ENCODE measurements around the gene RHOC. TPM values are rescaled to one million over a fixed set of nuclear protein-coding genes. Genes with fewer than 3 reads are reported as not detected.
"Not testable (repeated sequence)": the region's sequence is repeated elsewhere in the genome, so short reads cannot be mapped to it uniquely, and the experiment has no call there.

Gene RHOC
- 10 to 100 TPM; 23.8 to 26.2 TPM for total RNA-seq

GRCh38 chr1:112706505-112707220, at the start of gene RHOC:
TSS of gene RHOC (minus strand) at chr1:112707127. CDS start at chr1:112703799, 3,328 bp downstream.
- peaks cover 12% of the 10 kb centered on the region for H3K27me3 Mint-ChIP-seq
- DNase-seq: peak; percentile 61
- H3K36me3 Mint-ChIP-seq: peaks cover 6% of the 10 kb centered on the region
- no peaks in the 10 kb centered on the region for H3K9me3 Mint-ChIP-seq
- peaks cover 49% of the 10 kb centered on the region for H3K4me1 Mint-ChIP-seq
- peak within 1 kb of the TSS; percentile 74 for H3K4me3 Mint-ChIP-seq
- H3K27ac Mint-ChIP-seq: no peak within 1 kb of the TSS

- no peaks in the 10 kb centered on the region for H3K4me1 Mint-ChIP-seq
- H3K4me3 Mint-ChIP-seq: no peak overlapping the region
- DNase-seq: no peak
- no peak overlapping the region for H3K27ac Mint-ChIP-seq
- H3K36me3 Mint-ChIP-seq: no peaks in the 10 kb centered on the region
- H3K27me3 Mint-ChIP-seq: peaks cover 52% of the 10 kb centered on the region
- H3K9me3 Mint-ChIP-seq: peaks cover 10% of the 10 kb centered on the region
These were observed 47.2 kb upstream of the RHOC start for GRCh38 chr1:112754116-112754628.

GRCh38 chr1:112748396-112748795, 41.5 kb upstream of the RHOC start:
- Mint-ChIP-seq H3K4me3 (no peak overlapping the region), H3K27me3 (peaks cover 64% of the 10 kb centered on the region), H3K27ac (no peak overlapping the region), H3K36me3 (peaks cover 3% of the 10 kb centered on the region), H3K9me3 (peaks cover 2% of the 10 kb centered on the region), H3K4me1 (peaks cover 3% of the 10 kb centered on the region)
- DNase-seq: no peak

- Mint-ChIP-seq H3K27me3 (peaks cover 84% of the 10 kb centered on the region), H3K36me3 (peaks cover 6% of the 10 kb centered on the region), H3K27ac (no peak overlapping the region), H3K4me1 (peaks cover 3% of the 10 kb centered on the region), H3K9me3 (peaks cover 6% of the 10 kb centered on the region), H3K4me3 (no peak overlapping the region)
- peak; percentile 8 for DNase-seq
These were observed 37.2 kb upstream of the RHOC start for GRCh38 chr1:112744009-112744578.

GRCh38 chr1:112743174-112744008, 36.5 kb upstream of the RHOC start:
- no peak overlapping the region for H3K4me3 Mint-ChIP-seq
- DNase-seq: no peak

GRCh38 chr1:112737573-112737972, 30.6 kb upstream of the RHOC start:
- no peak for DNase-seq
- no peak overlapping the region for H3K27ac Mint-ChIP-seq
- H3K36me3 Mint-ChIP-seq: no peaks in the 10 kb centered on the region
- H3K27me3 Mint-ChIP-seq: peaks cover 46% of the 10 kb centered on the region
- H3K4me1 Mint-ChIP-seq: peaks cover 11% of the 10 kb centered on the region
- no peak overlapping the region for H3K4me3 Mint-ChIP-seq
- peaks cover 9% of the 10 kb centered on the region for H3K9me3 Mint-ChIP-seq

More at GRCh38 chr1:112743174-112744008, 36.5 kb upstream of the RHOC start:
- Mint-ChIP-seq H3K36me3 (peaks cover 6% of the 10 kb centered on the region), H3K4me1 (peaks cover 3% of the 10 kb centered on the region), H3K27me3 (peaks cover 85% of the 10 kb centered on the region), H3K27ac (no peak overlapping the region), H3K9me3 (peaks cover 8% of the 10 kb centered on the region)

GRCh38 chr1:112735752-112736151, 28.8 kb upstream of the RHOC start:
- Mint-ChIP-seq H3K36me3 (no peaks in the 10 kb centered on the region), H3K27ac (no peak overlapping the region), H3K9me3 (peaks cover 7% of the 10 kb centered on the region), H3K4me3 (no peak overlapping the region), H3K27me3 (peaks cover 31% of the 10 kb centered on the region), H3K4me1 (peaks cover 11% of the 10 kb centered on the region)
- DNase-seq: no peak

GRCh38 chr1:112731451-112731850, 24.5 kb upstream of the RHOC start:
- H3K9me3 Mint-ChIP-seq: no peaks in the 10 kb centered on the region
- peaks cover 3% of the 10 kb centered on the region for H3K27me3 Mint-ChIP-seq
- H3K36me3 Mint-ChIP-seq: no peaks in the 10 kb centered on the region
- peaks cover 6% of the 10 kb centered on the region for H3K4me1 Mint-ChIP-seq
- no peak overlapping the region for H3K27ac Mint-ChIP-seq
- no peak overlapping the region for H3K4me3 Mint-ChIP-seq
- DNase-seq: no peak

GRCh38 chr1:112729909-112730308, 23.0 kb upstream of the RHOC start:
- Mint-ChIP-seq H3K27ac (no peak overlapping the region), H3K36me3 (no peaks in the 10 kb centered on the region), H3K9me3 (no peaks in the 10 kb centered on the region), H3K4me1 (no peaks in the 10 kb centered on the region), H3K27me3 (peaks cover 3% of the 10 kb centered on the region), H3K4me3 (no peak overlapping the region)
- DNase-seq: no peak

- not testable (repeated sequence) for H3K4me3 Mint-ChIP-seq, DNase-seq, H3K9me3 Mint-ChIP-seq, H3K4me1 Mint-ChIP-seq, H3K27ac Mint-ChIP-seq, H3K27me3 Mint-ChIP-seq, H3K36me3 Mint-ChIP-seq
These were observed 22.1 kb upstream of the RHOC start for GRCh38 chr1:112729011-112729410.

GRCh38 chr1:112728306-112728971, 21.5 kb upstream of the RHOC start:
- H3K27ac Mint-ChIP-seq, H3K4me1 Mint-ChIP-seq, H3K4me3 Mint-ChIP-seq, H3K27me3 Mint-ChIP-seq, H3K9me3 Mint-ChIP-seq, H3K36me3 Mint-ChIP-seq, DNase-seq: not testable (repeated sequence)

- H3K4me3 Mint-ChIP-seq: no peak overlapping the region
- H3K36me3 Mint-ChIP-seq: no peaks in the 10 kb centered on the region
- H3K4me1 Mint-ChIP-seq: peaks cover 6% of the 10 kb centered on the region
- peaks cover 8% of the 10 kb centered on the region for H3K27me3 Mint-ChIP-seq
- no peak for DNase-seq
- no peaks in the 10 kb centered on the region for H3K9me3 Mint-ChIP-seq
- no peak overlapping the region for H3K27ac Mint-ChIP-seq
These were observed 20.8 kb upstream of the RHOC start for GRCh38 chr1:112727716-112728115.

- peaks cover 19% of the 10 kb centered on the region for H3K27me3 Mint-ChIP-seq
- H3K9me3 Mint-ChIP-seq, H3K4me3 Mint-ChIP-seq, H3K4me1 Mint-ChIP-seq, H3K27ac Mint-ChIP-seq, H3K36me3 Mint-ChIP-seq, DNase-seq: not testable (repeated sequence)
These were observed 17.3 kb upstream of the RHOC start for GRCh38 chr1:112724240-112724639.

- H3K36me3 Mint-ChIP-seq: no peaks in the 10 kb centered on the region
- H3K27ac Mint-ChIP-seq: no peak overlapping the region
- H3K4me1 Mint-ChIP-seq: peaks cover 10% of the 10 kb centered on the region
- no peak overlapping the region for H3K4me3 Mint-ChIP-seq
- H3K27me3 Mint-ChIP-seq: peaks cover 25% of the 10 kb centered on the region
- H3K9me3 Mint-ChIP-seq: no peaks in the 10 kb centered on the region
- DNase-seq: no peak
These were observed 16.5 kb upstream of the RHOC start for GRCh38 chr1:112723511-112723839.
